GM15510 (cell line): ENCODE measurements around the gene PRPF6.
A peak's percentile ranks its signal among the peaks of the same experiment; 100 is the strongest.

ENCODE experiments used
- POLR2A ChIP-seq: IDR thresholded peaks from 3 replicates; pipeline ENCODE4 v1.6.1; 2011; ENCODE audit warnings: borderline replicate concordance; ENCODE audit not compliant: insufficient read length; ENCODE audit errors: extremely low read depth

Gene PRPF6

GRCh38 chr20:64058536-64058935 is 77.6 kb downstream of the PRPF6 start:
- TF ChIP-seq POLR2A = no peak

- TF ChIP-seq POLR2A = no peak
Observed at GRCh38 chr20:64062276-64062595, 81.3 kb downstream of the PRPF6 start.

DNA sequence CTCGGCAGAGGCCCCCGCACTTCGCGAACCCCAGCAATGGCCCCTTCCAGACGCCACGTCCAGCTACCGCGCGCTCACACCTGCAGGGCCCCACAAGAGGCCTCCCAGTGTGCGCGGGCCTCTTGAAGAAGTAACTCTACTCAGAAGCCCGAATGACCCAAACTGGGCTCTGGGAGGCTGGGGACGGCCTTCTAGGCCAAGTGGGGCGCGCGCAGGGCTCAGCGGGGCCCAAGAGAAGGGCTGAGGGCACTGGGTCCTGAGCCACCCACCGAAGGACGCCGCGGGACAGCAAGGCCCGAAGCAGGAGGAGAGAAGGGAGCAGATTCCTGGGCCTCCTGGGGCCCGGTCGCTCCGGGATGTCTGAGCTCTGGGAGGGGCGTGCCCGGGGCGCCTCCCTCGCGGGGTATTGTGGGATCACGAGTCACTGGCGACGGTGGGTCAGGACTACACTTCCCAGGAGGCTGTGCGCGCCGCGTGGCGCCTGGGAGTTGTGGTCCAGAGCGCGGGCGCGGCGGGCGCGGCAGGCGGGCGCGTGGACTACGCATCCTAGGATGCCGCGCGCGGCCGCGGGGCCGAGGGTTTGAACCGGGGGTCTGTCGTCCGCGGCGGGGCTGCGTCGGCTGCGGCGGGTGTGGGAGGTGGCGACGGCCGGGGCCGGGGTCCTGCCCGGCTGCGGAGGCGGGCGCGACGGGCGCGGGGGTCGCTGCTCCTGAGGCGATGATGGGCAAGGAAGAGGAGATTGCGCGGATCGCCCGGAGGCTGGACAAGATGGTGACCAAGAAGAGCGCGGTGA is 81.9 kb downstream of the PRPF6 start, which contains the start of gene TCEA2:
Gene TCEA2, plus strand, starts transcription at position 603 of the 793 bp plus-strand sequence. Its CDS starts 115 bp downstream, at position 718.
- peak; percentile 82 for TF ChIP-seq POLR2A

DNA sequence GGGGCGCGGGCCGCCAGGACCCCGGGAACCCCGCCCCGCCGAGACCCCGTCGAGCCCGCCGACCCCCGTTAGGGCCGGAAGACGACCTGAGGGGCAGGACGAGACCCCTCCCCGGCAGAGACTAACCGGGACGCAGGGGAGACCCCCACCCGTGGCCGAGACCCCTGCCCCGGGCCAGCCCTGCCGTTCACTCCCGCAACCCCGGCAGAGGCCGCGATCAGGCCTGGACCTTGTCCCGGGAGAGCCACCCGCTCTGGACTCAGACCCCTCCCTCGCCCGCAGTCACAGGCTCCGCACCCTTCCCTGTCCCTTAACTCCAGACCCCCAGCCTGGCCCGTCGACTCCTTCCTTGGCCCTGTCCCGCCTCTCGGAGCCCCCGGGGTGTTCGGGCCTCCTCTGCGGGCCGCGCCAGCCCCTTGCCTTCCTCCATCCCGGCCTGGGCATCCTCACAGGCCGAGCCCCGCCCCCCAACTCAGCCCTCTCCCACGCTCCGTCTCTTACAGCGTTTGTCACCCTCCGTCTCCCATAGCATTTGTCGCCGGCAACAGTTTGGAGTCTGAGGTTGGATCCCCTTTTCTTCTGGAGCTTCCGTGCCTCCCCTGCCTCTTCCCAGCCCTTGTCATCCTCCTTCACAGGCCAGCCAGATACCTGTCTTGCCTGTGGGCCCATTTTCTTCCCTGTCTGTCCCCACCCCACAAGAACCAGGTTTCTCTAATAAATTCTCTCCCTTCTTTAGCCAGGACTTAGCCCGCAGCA is 82.6 kb downstream of the PRPF6 start:
- TF ChIP-seq POLR2A = no peak

GRCh38 chr20:64064145-64064698 is 83.3 kb downstream of the PRPF6 start:
- TF ChIP-seq POLR2A = no peak

GRCh38 chr20:64065062-64065973 is 84.4 kb downstream of the PRPF6 start:
- TF ChIP-seq POLR2A = no peak

- TF ChIP-seq POLR2A = peak; percentile 11
Observed at GRCh38 chr20:64065974-64066343, 85.0 kb downstream of the PRPF6 start.

GRCh38 chr20:64067005-64067632 is 86.2 kb downstream of the PRPF6 start:
- no peak for TF ChIP-seq POLR2A

DNA sequence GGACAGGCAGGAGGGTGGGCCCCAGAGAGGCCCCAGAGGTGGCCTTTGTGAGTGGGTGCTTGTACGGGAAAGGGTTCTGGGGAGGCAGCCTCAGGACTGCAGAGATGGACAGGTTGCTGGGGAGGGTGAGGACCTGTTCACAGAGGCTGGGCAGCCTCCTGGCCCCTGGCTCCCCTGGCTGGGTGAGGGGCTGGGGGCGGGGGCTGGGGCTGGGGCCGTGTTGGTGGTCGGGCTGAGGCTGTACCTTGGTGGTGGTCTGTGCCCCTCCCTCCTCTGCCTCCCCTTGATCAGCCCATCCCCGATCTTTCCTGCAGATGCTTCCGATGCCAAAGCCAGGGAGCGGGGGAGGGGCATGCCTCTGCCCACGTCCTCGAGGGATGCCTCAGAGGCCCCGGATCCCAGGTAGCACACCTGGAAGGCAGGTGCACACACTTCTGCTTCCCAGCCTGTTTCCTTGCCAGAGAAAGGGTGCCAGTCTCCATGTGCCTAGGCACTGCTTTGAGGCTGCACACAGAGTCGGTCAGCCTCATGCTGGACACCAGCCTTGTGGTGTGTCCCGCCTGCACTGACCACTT is 86.9 kb downstream of the PRPF6 start:
- no peak for TF ChIP-seq POLR2A

- no peak for TF ChIP-seq POLR2A
Observed at GRCh38 chr20:64068386-64069208, 87.7 kb downstream of the PRPF6 start.

DNA sequence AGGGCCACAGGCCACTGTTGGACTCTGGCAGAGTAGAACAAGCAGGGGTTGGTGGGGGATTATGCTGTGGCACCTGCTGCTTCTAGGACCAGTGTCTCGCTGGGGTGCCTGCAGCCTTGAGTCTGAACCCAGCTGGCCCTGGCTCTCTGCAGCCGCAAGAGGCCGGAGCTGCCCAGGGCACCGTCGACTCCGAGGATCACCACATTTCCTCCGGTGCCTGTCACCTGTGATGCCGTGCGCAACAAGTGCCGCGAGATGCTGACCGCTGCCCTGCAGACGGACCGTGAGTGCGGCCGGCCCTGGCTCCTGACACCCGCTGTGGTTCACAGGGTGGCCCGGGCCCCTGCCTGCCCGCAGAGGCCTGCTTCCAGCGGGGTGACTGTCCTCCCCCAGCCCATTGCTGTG is 88.3 kb downstream of the PRPF6 start:
- TF ChIP-seq POLR2A = no peak

GRCh38 chr20:64069614-64070243 is 88.8 kb downstream of the PRPF6 start:
- TF ChIP-seq POLR2A = no peak
